GM23248 (cell line): ENCODE data around the gene TAX1BP3. TPM values are rescaled to one million over a fixed set of nuclear protein-coding genes. Genes with fewer than 3 reads are reported as not detected.
A peak's percentile ranks its signal among the peaks of the same experiment; 100 is the strongest.

Experiments
- DNase-seq: peaks from one replicate; pipeline ENCODE4 v3.0.0-alpha.2; 2015
- H2AFZ ChIP-seq: fragments of 200-600 bp; sonication (generic); 2 replicates; pipeline ENCODE4 v1.6.1; 2016; ENCODE audit warnings: antibody characterized with exemption
- H3F3A ChIP-seq: fragments of 200-600 bp; sonication (generic); 2 replicates; pipeline ENCODE4 v1.6.1; 2016; ENCODE audit warnings: mild to moderate bottlenecking, antibody characterized with exemption, mixed run types; ENCODE audit not compliant: insufficient read depth
- H3K27ac ChIP-seq: fragments of 200-600 bp; sonication (generic); 2 replicates; pipeline ENCODE4 v1.5.1; 2016; ENCODE audit warnings: mild to moderate bottlenecking
- H3K27me3 ChIP-seq: fragments of 200-600 bp; sonication (generic); replicated peaks from 2 replicates; pipeline ENCODE4 v1.6.1; 2016; ENCODE audit warnings: mild to moderate bottlenecking; ENCODE audit not compliant: insufficient read depth
- H3K36me3 ChIP-seq: fragments of 200-600 bp; sonication (generic); 2 replicates; pipeline ENCODE4 v1.6.1; 2016; ENCODE audit warnings: low read depth, mild to moderate bottlenecking
- H3K4me1 ChIP-seq: fragments of 200-600 bp; sonication (generic); 2 replicates; pipeline ENCODE4 v1.6.1; 2016; ENCODE audit warnings: mild to moderate bottlenecking; ENCODE audit not compliant: insufficient read depth
- H3K4me2 ChIP-seq: fragments of 200-600 bp; sonication (generic); one replicate; pipeline ENCODE4 v1.6.1; 2016; ENCODE audit warnings: mild to moderate bottlenecking; ENCODE audit not compliant: unreplicated experiment
- H3K4me3 ChIP-seq: fragments of 200-600 bp; sonication (generic); 2 replicates; pipeline ENCODE4 v1.5.1; 2016; ENCODE audit warnings: mild to moderate bottlenecking
- H3K79me2 ChIP-seq: fragments of 200-600 bp; sonication (generic); 2 replicates; pipeline ENCODE4 v1.6.1; 2016; ENCODE audit warnings: mild to moderate bottlenecking; ENCODE audit not compliant: insufficient read depth
- H3K9ac ChIP-seq: fragments of 200-600 bp; sonication (generic); 2 replicates; pipeline ENCODE4 v1.6.1; 2016; ENCODE audit warnings: mild to moderate bottlenecking
- H3K9me2 ChIP-seq: fragments of 200-600 bp; sonication (generic); 2 replicates; pipeline ENCODE4 v1.6.1; 2016; ENCODE audit warnings: mixed run types, mild to moderate bottlenecking, moderate library complexity; ENCODE audit not compliant: insufficient read depth
- H3K9me3 ChIP-seq: fragments of 200-600 bp; sonication (generic); one replicate; pipeline ENCODE4 v1.6.1; 2017; ENCODE audit warnings: low read depth
- H4K20me1 ChIP-seq: fragments of 200-600 bp; sonication (generic); 2 replicates; pipeline ENCODE4 v1.6.0; 2016; ENCODE audit not compliant: insufficient read depth
- EZH2 ChIP-seq: fragments of 200-600 bp; sonication (generic); IDR thresholded peaks from 2 replicates; pipeline ENCODE4 v1.6.1; 2018; ENCODE audit warnings: antibody characterized with exemption, mild to moderate bottlenecking; ENCODE audit not compliant: insufficient read depth, poor library complexity, severe bottlenecking
- EZH2phosphoT487 ChIP-seq: fragments of 200-600 bp; sonication (generic); IDR thresholded peaks from 2 replicates; pipeline ENCODE4 v1.6.1; 2018; ENCODE audit warnings: antibody characterized with exemption, moderate library complexity, mild to moderate bottlenecking, low read depth; ENCODE audit not compliant: insufficient read depth
- WGBS, 2 experiments: methylation state at CpG; one replicate each; pipeline ENCODE4 v1.1.6; 2015 to 2017; ENCODE audit warnings: low lambda C conversion rate in 2 of 2, low coverage in 1 of 2; ENCODE audit errors: missing lambda C conversion rate in 2 of 2; 5-methylcytosine and 5-hydroxymethylcytosine counted together
- in situ Hi-C: fragments of 300-500 bp; cut with MboI; formaldehyde crosslinking; loops from 2 replicates; pipeline ENCODE4 v1.15.0; 2020
- polyA plus RNA-seq: library from polyadenylated mRNA; unstranded; fragments of >200 nt; fragmentation: Nextera tagmentation; extraction: Ambion mirVana; gene quantifications from 2 replicates; pipeline ENCODE4 v1.2.1, GENCODE V29; 2016
- total RNA-seq: library from RNA; depleted of rRNA; stranded (reverse); fragments of >200 nt; shearing (Covaris generic); gene quantifications from 2 replicates; pipeline ENCODE4 v1.2.3, GENCODE V29; 2014

Gene TAX1BP3
- total and polyA plus RNA-seq, 2 experiments from 2014 or later, result 331 to 418 TPM

DNA sequence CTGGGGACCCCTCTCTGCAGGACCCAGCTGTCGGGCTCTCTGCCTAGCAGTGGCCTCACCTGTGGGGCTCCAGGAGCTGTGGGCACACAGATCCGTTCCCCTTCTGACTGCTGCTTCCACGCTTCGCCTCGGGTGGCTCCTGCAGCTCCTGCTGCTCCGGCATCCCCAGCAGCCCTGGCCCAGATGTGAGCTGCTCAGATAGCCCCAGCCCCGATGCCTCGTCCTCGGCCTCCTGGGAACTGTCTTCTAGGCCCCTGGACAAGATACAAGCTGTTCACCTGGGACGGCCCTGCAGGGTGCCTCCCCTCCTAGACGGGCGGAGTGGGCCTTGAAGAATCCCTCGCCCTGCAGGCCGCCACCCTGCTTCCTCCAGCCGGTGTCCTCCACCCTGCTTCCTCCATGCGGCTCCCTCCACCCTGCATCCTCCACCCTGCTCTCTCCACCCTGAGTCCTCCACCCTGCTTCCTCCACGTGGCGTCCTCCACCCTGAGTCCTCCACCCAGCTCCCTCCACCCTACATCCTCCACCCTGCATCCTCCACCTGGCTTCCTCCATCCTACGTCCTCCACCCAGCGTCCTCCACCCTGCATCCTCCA, 11.3 kb upstream of the TAX1BP3 start:
- no peaks in the 10 kb centered on the region for H3K9me2 ChIP-seq
- H3K79me2 ChIP-seq, result no peaks in the 10 kb centered on the region
- H3K9me3 ChIP-seq, result no peaks in the 10 kb centered on the region
- 42 to 54% methylated on average over 13 to 20 of the region's 20 CpGs for WGBS, 2 experiments
- no peaks in the 10 kb centered on the region for H3F3A ChIP-seq
- no peaks in the 10 kb centered on the region; the same call in 1 of the 2 replicates for H3K4me1 ChIP-seq
- no peak overlapping the region for H3K27ac ChIP-seq
- no peak overlapping the region for H3K9ac ChIP-seq
- H3K27me3 ChIP-seq, result peaks cover 12% of the 10 kb centered on the region; the same call in 1 of the 2 replicates
- no peak overlapping the region for H3K4me3 ChIP-seq
- no peak for DNase-seq
- no peaks in the 10 kb centered on the region for H4K20me1 ChIP-seq
- no peaks in the 10 kb centered on the region for H3K36me3 ChIP-seq
- no peak for TF ChIP-seq EZH2
- TF ChIP-seq EZH2phosphoT487, result no peak
- H2AFZ ChIP-seq, result no peak overlapping the region
- in situ Hi-C loops, result no loop called here
- H3K4me2 ChIP-seq, result no peak overlapping the region

DNA sequence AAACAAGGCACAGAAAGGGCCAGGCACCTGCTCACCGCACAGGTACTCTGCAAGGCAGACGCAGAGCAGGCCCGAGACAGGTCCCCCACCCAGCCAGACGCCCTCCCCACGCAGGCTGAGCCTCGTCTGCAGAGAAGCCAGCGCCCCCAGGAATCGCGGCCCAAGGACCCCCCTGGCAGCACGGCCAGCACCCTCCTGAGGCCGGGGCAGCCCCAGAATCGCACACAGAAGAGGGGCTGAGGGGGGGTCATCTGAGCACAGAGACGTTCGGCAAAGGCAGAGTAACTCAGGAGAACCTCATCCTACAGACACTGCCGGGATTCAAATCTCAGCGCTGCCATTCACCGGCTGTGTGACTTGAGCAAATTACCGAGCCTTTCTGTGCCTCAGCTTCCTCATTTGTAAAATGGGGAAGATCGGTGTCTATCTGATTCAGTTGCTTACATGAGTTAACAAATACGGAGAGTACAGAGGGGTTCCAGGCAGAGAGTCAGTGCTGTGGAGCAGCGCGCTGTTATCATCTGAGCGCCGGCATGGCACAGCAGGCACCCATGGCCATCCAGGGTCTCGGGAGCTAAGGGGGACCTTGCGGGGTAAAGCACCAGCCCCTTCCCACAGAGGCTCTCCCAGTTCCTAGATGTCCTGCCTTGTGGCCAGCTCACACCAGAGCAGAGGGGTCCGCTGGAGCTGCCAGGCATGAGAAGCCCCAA, 10.6 kb upstream of the TAX1BP3 start:
- Histone ChIP-seq H3K4me1 (no peaks in the 10 kb centered on the region; the same call in 1 of the 2 replicates), H3K4me3 (no peak overlapping the region), H3K27me3 (peaks cover 7% of the 10 kb centered on the region; the same call in 1 of the 2 replicates), H4K20me1 (no peaks in the 10 kb centered on the region), H2AFZ (no peak overlapping the region), H3F3A (no peaks in the 10 kb centered on the region), H3K27ac (no peak overlapping the region), H3K9me3 (no peaks in the 10 kb centered on the region), H3K4me2 (no peak overlapping the region), H3K9ac (no peak overlapping the region), H3K9me2 (no peaks in the 10 kb centered on the region), H3K36me3 (no peaks in the 10 kb centered on the region), H3K79me2 (no peaks in the 10 kb centered on the region)
- TF ChIP-seq EZH2phosphoT487, result no peak
- no peak for TF ChIP-seq EZH2
- 72 to 73% methylated on average over 26 to 27 of the region's 27 CpGs for WGBS, 2 experiments
- in situ Hi-C loops, result no loop called here
- DNase-seq, result no peak

DNA sequence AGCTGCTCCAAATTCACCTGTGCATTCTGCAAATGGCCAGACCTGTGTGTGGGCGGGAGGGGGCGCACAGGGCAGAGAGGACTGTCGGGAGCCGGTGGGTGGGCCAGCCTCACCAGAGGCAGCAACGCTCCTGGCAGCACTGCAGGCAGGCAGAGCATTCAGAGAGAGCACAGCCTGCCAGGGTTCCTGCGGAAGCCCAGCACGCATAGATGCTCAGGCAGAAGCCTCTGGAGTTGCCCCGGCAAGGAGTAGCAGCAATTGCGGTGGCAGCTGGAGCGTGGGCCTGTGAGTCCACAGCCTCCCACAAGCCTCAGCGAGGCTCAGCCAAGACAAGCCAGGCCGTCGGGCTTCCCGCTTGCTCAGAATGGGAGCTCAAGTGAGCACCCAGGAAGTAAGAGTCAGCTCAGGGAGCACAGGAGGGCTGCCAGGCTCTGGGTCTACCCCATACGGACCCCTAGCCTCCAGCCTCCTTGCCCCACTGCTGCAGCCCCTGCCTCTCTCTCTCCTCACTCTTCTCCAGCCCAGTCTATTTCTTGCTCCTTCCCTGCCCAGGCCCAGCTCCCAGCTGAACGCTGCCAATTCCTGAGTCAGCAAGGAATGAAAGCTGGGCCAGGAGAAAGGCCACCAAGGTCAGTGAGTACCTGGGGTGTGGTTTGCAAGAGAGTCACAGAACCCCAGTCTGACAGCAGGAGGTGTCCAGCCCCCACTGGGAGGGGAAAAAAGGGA, 9.9 kb upstream of the TAX1BP3 start:
- Histone ChIP-seq H3K4me3 (no peak overlapping the region), H3K27ac (no peak overlapping the region), H3K9me3 (no peaks in the 10 kb centered on the region), H3K9me2 (no peaks in the 10 kb centered on the region), H3K4me2 (no peak overlapping the region), H3F3A (no peaks in the 10 kb centered on the region), H2AFZ (0 out of 2 replicates have a peak overlapping the region, but pooled peaks have one; percentile 29), H3K36me3 (no peaks in the 10 kb centered on the region), H3K4me1 (no peaks in the 10 kb centered on the region; the same call in 1 of the 2 replicates), H3K79me2 (no peaks in the 10 kb centered on the region), H3K27me3 (peaks cover 6% of the 10 kb centered on the region; the same call in 1 of the 2 replicates), H3K9ac (no peak overlapping the region), H4K20me1 (no peaks in the 10 kb centered on the region)
- 31 to 37% methylated on average over 16 of the region's 16 CpGs for WGBS, 2 experiments
- no peak for TF ChIP-seq EZH2
- TF ChIP-seq EZH2phosphoT487, result no peak
- in situ Hi-C loops, result no loop called here
- peak; percentile 59 for DNase-seq

DNA sequence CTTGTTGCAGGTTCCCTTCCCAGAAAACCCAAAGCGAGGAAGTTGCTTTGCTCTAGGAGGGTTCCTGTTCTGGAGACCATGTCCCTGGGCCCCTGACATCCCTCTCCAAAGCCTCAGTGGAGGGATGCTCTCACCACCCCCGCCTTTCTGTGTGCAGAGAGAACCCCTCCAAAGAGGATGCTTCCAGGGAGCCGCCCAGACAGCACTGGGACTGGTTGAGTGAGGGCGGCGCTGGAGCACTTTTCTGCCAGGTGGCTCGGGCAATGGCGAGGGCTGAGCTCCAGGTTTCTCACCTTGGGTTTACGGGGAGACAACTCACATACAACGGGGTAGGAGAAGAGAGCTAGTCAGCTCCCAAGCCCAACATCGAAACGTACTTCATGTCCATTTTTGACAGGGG, 7.5 kb upstream of the TAX1BP3 start:
- Histone ChIP-seq H3K9ac (no peak overlapping the region), H3K4me1 (no peaks in the 10 kb centered on the region; the same call in 1 of the 2 replicates), H4K20me1 (no peaks in the 10 kb centered on the region), H3K79me2 (peaks cover 4% of the 10 kb centered on the region; the same call in 1 of the 2 replicates), H3K27ac (no peak overlapping the region), H3F3A (no peaks in the 10 kb centered on the region), H3K36me3 (no peaks in the 10 kb centered on the region), H3K4me3 (no peak overlapping the region), H3K9me3 (no peaks in the 10 kb centered on the region), H2AFZ (no peak overlapping the region), H3K4me2 (no peak overlapping the region), H3K27me3 (no peaks in the 10 kb centered on the region), H3K9me2 (no peaks in the 10 kb centered on the region)
- no peak for DNase-seq
- in situ Hi-C loops, result no loop called here
- TF ChIP-seq EZH2 (no peak), EZH2phosphoT487 (no peak)
- WGBS, 2 experiments, result 68 to 74% methylated on average over 11 of the region's 11 CpGs
